ENCODE results near the gene NEIL1.
"Not testable (repeated sequence)": the region's sequence is repeated elsewhere in the genome, so short reads cannot be mapped to it uniquely, and the experiment has no call there.

The NEIL1 gene

DNA sequence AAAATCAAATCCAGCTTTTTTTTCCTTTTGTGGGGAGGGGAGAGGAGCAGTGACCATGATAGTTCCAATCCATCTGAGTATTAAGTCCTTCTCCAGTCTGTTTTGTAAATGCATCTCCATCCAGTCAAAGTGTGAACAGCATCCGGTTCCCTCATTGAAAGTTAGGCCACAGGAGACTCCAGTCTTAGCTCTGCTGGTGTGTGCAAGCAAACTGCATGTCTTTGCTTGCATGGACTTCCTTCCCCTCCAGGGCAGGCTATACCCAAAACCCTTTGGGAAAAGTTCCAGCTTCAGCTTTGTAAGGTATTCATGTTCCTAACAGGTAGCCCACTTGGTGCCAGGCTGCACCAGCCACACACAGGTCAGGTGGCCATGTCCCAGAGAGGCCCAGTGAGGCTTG is 24.6 kb downstream of the NEIL1 start:
- H3K36me3 ChIP-seq (ENCODE audit: control insufficient read depth in 5 of 5, insufficient read depth in 5 of 5, low read length in 5 of 5) = peaks cover 22 to 59% (median 50%) of the 10 kb centered on the region in 5 donors
- H3K9ac ChIP-seq (ENCODE audit: low read length in 5 of 5) = no peak overlapping the region
- no peaks in the 10 kb centered on the region for H3K9me3 ChIP-seq (ENCODE audit: control insufficient read depth in 5 of 5, low read length in 5 of 5)
- H3K27me3 ChIP-seq (ENCODE audit: control insufficient read depth in 5 of 5, insufficient read depth in 4 of 5, low read length in 5 of 5) = no peaks in the 10 kb centered on the region
- H3K4me1 ChIP-seq (ENCODE audit: control insufficient read depth in 5 of 5, insufficient read depth in 5 of 5, low read length in 5 of 5) = peaks cover 5 to 31% (median 22%) of the 10 kb centered on the region in 5 donors
- no peak overlapping the region for H3K27ac ChIP-seq (ENCODE audit: low read depth, low read length)
- no peak overlapping the region for H3K4me3 ChIP-seq (ENCODE audit: low read depth in 1 of 5, low read length in 5 of 5)

DNA sequence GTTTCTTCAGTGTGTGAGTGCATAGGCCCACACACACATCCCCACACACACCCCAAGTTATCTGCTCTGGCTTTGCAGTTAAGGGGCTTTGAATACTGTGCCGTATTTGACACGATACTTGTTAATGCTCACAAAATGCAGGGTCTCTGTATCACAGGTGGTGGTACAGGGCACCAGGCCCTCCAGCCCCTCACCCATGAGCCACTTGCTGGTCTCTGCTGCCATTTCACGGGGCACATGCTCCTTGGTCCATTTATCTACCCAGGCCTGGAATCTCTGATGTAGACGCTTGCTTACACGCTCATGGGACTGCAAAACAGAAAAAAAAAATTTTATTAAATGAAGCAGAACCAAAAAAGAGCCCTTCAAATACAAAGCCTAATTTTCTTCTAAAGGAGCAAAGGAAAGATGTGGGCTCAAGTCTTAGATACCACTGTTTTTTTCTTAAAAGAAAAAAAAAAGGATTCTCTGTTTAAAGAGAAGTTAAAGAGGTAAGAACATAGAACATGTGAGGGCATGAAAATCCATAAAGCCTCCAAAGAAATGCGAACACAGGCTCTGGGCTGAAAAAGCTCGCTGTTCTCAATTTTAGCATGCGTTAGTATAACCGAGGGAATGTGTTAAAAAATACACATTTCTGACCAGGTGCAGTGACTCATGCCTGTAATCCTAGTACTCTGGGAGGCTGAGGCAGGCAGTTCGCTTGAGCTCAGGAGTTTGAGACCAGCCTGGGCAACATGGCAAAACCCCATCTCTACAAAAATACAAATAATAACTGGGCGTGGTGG is 25.3 kb downstream of the NEIL1 start:
- Histone ChIP-seq H3K27me3 (ENCODE audit: control insufficient read depth in 5 of 5, insufficient read depth in 4 of 5, low read length in 5 of 5) (no peaks in the 10 kb centered on the region), H3K4me3 (ENCODE audit: low read depth in 1 of 5, low read length in 5 of 5) (no peak overlapping the region), H3K27ac (ENCODE audit: low read depth, low read length) (no peak overlapping the region), H3K4me1 (ENCODE audit: control insufficient read depth in 5 of 5, insufficient read depth in 5 of 5, low read length in 5 of 5) (peaks cover 5 to 31% (median 22%) of the 10 kb centered on the region in 5 donors), H3K9ac (ENCODE audit: low read length in 5 of 5) (no peak overlapping the region), H3K36me3 (ENCODE audit: control insufficient read depth in 5 of 5, insufficient read depth in 5 of 5, low read length in 5 of 5) (peaks cover 24 to 59% (median 47%) of the 10 kb centered on the region in 5 donors), H3K9me3 (ENCODE audit: control insufficient read depth in 5 of 5, low read length in 5 of 5) (no peaks in the 10 kb centered on the region)

GRCh38 chr15:75380773-75381172 is 33.9 kb downstream of the NEIL1 start:
- Histone ChIP-seq H3K27me3 (ENCODE audit: control insufficient read depth in 5 of 5, insufficient read depth in 4 of 5, low read length in 5 of 5) (no peaks in the 10 kb centered on the region), H3K4me1 (ENCODE audit: control insufficient read depth in 5 of 5, insufficient read depth in 5 of 5, low read length in 5 of 5) (peaks cover 0 to 2% (median 0%) of the 10 kb centered on the region in 5 donors), H3K9ac (ENCODE audit: low read length in 5 of 5) (no peak overlapping the region), H3K36me3 (ENCODE audit: control insufficient read depth in 5 of 5, insufficient read depth in 5 of 5, low read length in 5 of 5) (peaks cover 42 to 85% (median 59%) of the 10 kb centered on the region in 5 donors), H3K9me3 (ENCODE audit: control insufficient read depth in 5 of 5, low read length in 5 of 5) (no peaks in the 10 kb centered on the region), H3K27ac (ENCODE audit: low read depth, low read length) (no peak overlapping the region), H3K4me3 (ENCODE audit: low read depth in 1 of 5, low read length in 5 of 5) (no peak overlapping the region)

DNA sequence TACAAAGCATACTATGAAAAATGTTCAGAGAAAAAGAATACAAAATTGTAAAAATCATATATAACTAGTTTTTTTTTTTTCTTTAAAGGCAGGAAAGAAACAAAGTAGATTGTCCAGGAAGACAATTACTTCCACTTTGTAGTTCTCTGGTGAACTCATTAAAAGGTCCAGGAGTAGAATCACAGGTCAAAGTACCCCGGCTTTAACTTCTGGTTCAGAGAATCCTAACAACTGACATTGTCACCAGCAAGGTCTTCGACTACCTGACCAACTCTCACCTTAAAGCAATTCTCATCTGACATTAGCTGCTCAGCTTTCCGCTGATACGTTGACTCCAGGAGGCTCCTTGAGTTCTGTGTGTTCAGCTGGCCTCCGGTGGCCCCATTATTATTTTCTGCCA is 37.1 kb downstream of the NEIL1 start:
- not testable (repeated sequence) for H3K9ac ChIP-seq (ENCODE audit: low read length in 5 of 5); H3K4me1 ChIP-seq (ENCODE audit: control insufficient read depth in 5 of 5, insufficient read depth in 5 of 5, low read length in 5 of 5)
- H3K36me3 ChIP-seq (ENCODE audit: control insufficient read depth in 5 of 5, insufficient read depth in 5 of 5, low read length in 5 of 5) = peaks cover 45 to 88% (median 73%) of the 10 kb centered on the region in 5 donors

GRCh38 chr15:75389791-75390382 is 43.0 kb downstream of the NEIL1 start:
- no peak overlapping the region for H3K4me3 ChIP-seq (ENCODE audit: low read depth in 1 of 5, low read length in 5 of 5)
- H3K27me3 ChIP-seq (ENCODE audit: control insufficient read depth in 5 of 5, insufficient read depth in 4 of 5, low read length in 5 of 5) = no peaks in the 10 kb centered on the region
- H3K27ac ChIP-seq (ENCODE audit: low read depth, low read length) = no peak overlapping the region
- H3K4me1 ChIP-seq (ENCODE audit: control insufficient read depth in 5 of 5, insufficient read depth in 5 of 5, low read length in 5 of 5) = peaks cover 0 to 10% (median 3%) of the 10 kb centered on the region in 5 donors
- H3K9ac ChIP-seq (ENCODE audit: low read length in 5 of 5) = no peak overlapping the region
- H3K36me3 ChIP-seq (ENCODE audit: control insufficient read depth in 5 of 5, insufficient read depth in 5 of 5, low read length in 5 of 5) = peaks cover 44 to 85% (median 82%) of the 10 kb centered on the region in 5 donors
- H3K9me3 ChIP-seq (ENCODE audit: control insufficient read depth in 5 of 5, low read length in 5 of 5) = no peaks in the 10 kb centered on the region

More for the DNA sequence above, 37.1 kb downstream of the NEIL1 start:
- not testable (repeated sequence) for H3K27ac ChIP-seq (ENCODE audit: low read depth, low read length); H3K27me3 ChIP-seq (ENCODE audit: control insufficient read depth in 5 of 5, insufficient read depth in 4 of 5, low read length in 5 of 5); H3K4me3 ChIP-seq (ENCODE audit: low read depth in 1 of 5, low read length in 5 of 5); H3K9me3 ChIP-seq (ENCODE audit: control insufficient read depth in 5 of 5, low read length in 5 of 5)

DNA sequence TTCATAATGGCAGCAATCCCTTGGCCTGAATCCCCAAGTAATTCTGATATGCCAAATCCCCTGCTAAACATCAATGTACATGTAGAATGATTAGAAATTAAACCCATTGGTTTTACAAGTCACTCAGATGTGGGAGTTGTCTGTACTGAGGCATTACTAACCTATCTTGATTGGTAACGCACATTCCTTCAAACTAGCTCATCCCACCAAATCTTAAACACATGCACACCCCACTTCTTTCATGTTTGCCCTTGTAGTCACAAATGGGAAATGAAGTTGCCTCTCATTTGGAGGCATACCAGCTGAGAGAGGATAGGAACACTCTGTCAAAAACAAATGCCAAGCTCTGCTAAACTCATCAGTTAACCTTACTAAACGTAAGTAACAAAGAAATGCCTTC is 50.7 kb downstream of the NEIL1 start:
- Histone ChIP-seq H3K9ac (ENCODE audit: low read length in 5 of 5) (no peak overlapping the region), H3K9me3 (ENCODE audit: control insufficient read depth in 5 of 5, low read length in 5 of 5) (no peaks in the 10 kb centered on the region), H3K27me3 (ENCODE audit: control insufficient read depth in 5 of 5, insufficient read depth in 4 of 5, low read length in 5 of 5) (no peaks in the 10 kb centered on the region), H3K27ac (ENCODE audit: low read depth, low read length) (no peak overlapping the region), H3K36me3 (ENCODE audit: control insufficient read depth in 5 of 5, insufficient read depth in 5 of 5, low read length in 5 of 5) (peaks cover 40 to 91% (median 77%) of the 10 kb centered on the region in 5 donors), H3K4me1 (ENCODE audit: control insufficient read depth in 5 of 5, insufficient read depth in 5 of 5, low read length in 5 of 5) (peaks cover 0 to 2% (median 0%) of the 10 kb centered on the region in 5 donors), H3K4me3 (ENCODE audit: low read depth in 1 of 5, low read length in 5 of 5) (no peak overlapping the region)

GRCh38 chr15:75403892-75404291 is 57.1 kb downstream of the NEIL1 start:
- Histone ChIP-seq H3K9me3 (ENCODE audit: control insufficient read depth in 5 of 5, low read length in 5 of 5) (no peaks in the 10 kb centered on the region), H3K27ac (ENCODE audit: low read depth, low read length) (no peak overlapping the region), H3K4me3 (ENCODE audit: low read depth in 1 of 5, low read length in 5 of 5) (no peak overlapping the region), H3K4me1 (ENCODE audit: control insufficient read depth in 5 of 5, insufficient read depth in 5 of 5, low read length in 5 of 5) (no peaks in the 10 kb centered on the region), H3K27me3 (ENCODE audit: control insufficient read depth in 5 of 5, insufficient read depth in 4 of 5, low read length in 5 of 5) (no peaks in the 10 kb centered on the region), H3K36me3 (ENCODE audit: control insufficient read depth in 5 of 5, insufficient read depth in 5 of 5, low read length in 5 of 5) (peaks cover 36 to 78% (median 68%) of the 10 kb centered on the region in 5 donors), H3K9ac (ENCODE audit: low read length in 5 of 5) (no peak overlapping the region)
